Esophagus (tissue), 2 donors: Measurements from ENCODE around the gene KCNJ10. TPM values are rescaled to one million over a fixed set of nuclear protein-coding genes. Genes with fewer than 3 reads are reported as not detected.

Source experiments
- H3K27ac ChIP-seq, 2 donors: one replicate each; pipeline ENCODE4 v1.5.1; 2013; ENCODE audit warnings: low read depth in 2 of 2, mild to moderate bottlenecking in 2 of 2, inconsistent platforms in 1 of 2, low read length in 1 of 2, moderate library complexity in 1 of 2
- H3K27me3 ChIP-seq, 2 donors: one replicate each; pipeline ENCODE4 v1.6.1; 2013; ENCODE audit warnings: low read length in 2 of 2, control low read depth in 1 of 2, mild to moderate bottlenecking in 1 of 2; ENCODE audit not compliant: insufficient read depth in 2 of 2, control insufficient read depth in 1 of 2
- H3K36me3 ChIP-seq, 2 donors: one replicate each; pipeline ENCODE4 v1.6.1; 2013; ENCODE audit warnings: low read length in 1 of 2; ENCODE audit not compliant: control insufficient read depth in 2 of 2, insufficient read depth in 2 of 2
- H3K4me1 ChIP-seq, 2 donors: one replicate each; pipeline ENCODE4 v1.6.1; 2013; ENCODE audit warnings: low read length in 1 of 2; ENCODE audit not compliant: control insufficient read depth in 2 of 2, insufficient read depth in 2 of 2
- H3K4me3 ChIP-seq, 2 donors: one replicate each; pipeline ENCODE4 v1.5.1; 2013; ENCODE audit warnings: low read length in 2 of 2, mild to moderate bottlenecking in 2 of 2, low read depth in 1 of 2, moderate library complexity in 1 of 2
- H3K9me3 ChIP-seq, 2 donors: one replicate each; pipeline ENCODE4 v1.6.1; 2013; ENCODE audit warnings: mild to moderate bottlenecking in 2 of 2, low read depth in 1 of 2, low read length in 1 of 2, moderate library complexity in 1 of 2; ENCODE audit not compliant: control insufficient read depth in 2 of 2, insufficient read depth in 1 of 2
- WGBS, 2 donors: extraction: QIAGEN DNeasy Blood & Tissue Kit; methylation state at CpG; one replicate each; pipeline ENCODE4 v1.1.7; 2013; 5-methylcytosine and 5-hydroxymethylcytosine counted together
- polyA plus RNA-seq, 2 donors: library from polyadenylated mRNA; stranded (reverse); fragments of 200-250 nt; gene quantifications; one replicate each; pipeline ENCODE4 v1.2.3, GENCODE V29; 2013
- donor health status: healthy with polysubstance abuse.
- donor health status: Bipolar disorder and iron deficiency.

The KCNJ10 gene
- polyA plus RNA-seq, 2 donors = not detected

GRCh38 chr1:160017592-160017991 is 52.4 kb downstream of the KCNJ10 start:
- H3K4me3 ChIP-seq = no peak overlapping the region
- H3K36me3 ChIP-seq = no peaks in the 10 kb centered on the region
- H3K27me3 ChIP-seq = no peaks in the 10 kb centered on the region
- H3K9me3 ChIP-seq = no peaks in the 10 kb centered on the region
- H3K4me1 ChIP-seq = peaks cover 0 to 2% of the 10 kb centered on the region in 2 donors
- WGBS, 2 donors = 79 to 82% methylated on average over 1 of the region's 1 CpG
- no peak overlapping the region for H3K27ac ChIP-seq

- Histone ChIP-seq H3K36me3 (no peaks in the 10 kb centered on the region), H3K27ac (no peak overlapping the region), H3K27me3 (no peaks in the 10 kb centered on the region), H3K4me1 (no peaks in the 10 kb centered on the region), H3K4me3 (no peak overlapping the region), H3K9me3 (no peaks in the 10 kb centered on the region)
- 65 to 72% methylated on average over 3 of the region's 3 CpGs for whole genome bisulfite sequencing, 2 donors
These were observed 58.2 kb downstream of the KCNJ10 start for GRCh38 chr1:160011781-160012180.

GRCh38 chr1:160009801-160010200 is 60.2 kb downstream of the KCNJ10 start:
- no peaks in the 10 kb centered on the region for H3K36me3 ChIP-seq
- no peaks in the 10 kb centered on the region for H3K27me3 ChIP-seq
- H3K27ac ChIP-seq = no peak overlapping the region
- WGBS, 2 donors = 30 to 39% methylated on average over 2 of the region's 2 CpGs
- H3K4me3 ChIP-seq = no peak overlapping the region
- H3K9me3 ChIP-seq = no peaks in the 10 kb centered on the region
- no peaks in the 10 kb centered on the region for H3K4me1 ChIP-seq

GRCh38 chr1:160009081-160009480 is 60.9 kb downstream of the KCNJ10 start:
- no peak overlapping the region for H3K27ac ChIP-seq
- no peaks in the 10 kb centered on the region for H3K27me3 ChIP-seq
- WGBS, 2 donors = 58 to 77% methylated on average over 2 of the region's 2 CpGs
- no peaks in the 10 kb centered on the region for H3K9me3 ChIP-seq
- no peak overlapping the region for H3K4me3 ChIP-seq
- H3K36me3 ChIP-seq = no peaks in the 10 kb centered on the region
- peaks cover 0 to 3% of the 10 kb centered on the region in 2 donors for H3K4me1 ChIP-seq

- 78% methylated on average over 3 of the region's 3 CpGs for WGBS, 2 donors
- Histone ChIP-seq H3K4me1 (peaks cover 0 to 6% of the 10 kb centered on the region in 2 donors), H3K36me3 (no peaks in the 10 kb centered on the region), H3K27ac (no peak overlapping the region), H3K27me3 (no peaks in the 10 kb centered on the region), H3K9me3 (no peaks in the 10 kb centered on the region), H3K4me3 (no peak overlapping the region)
These were observed 62.3 kb downstream of the KCNJ10 start for GRCh38 chr1:160007577-160008200.

GRCh38 chr1:160006312-160006940 is 63.5 kb downstream of the KCNJ10 start:
- no peak overlapping the region for H3K27ac ChIP-seq
- H3K4me1 ChIP-seq = peaks cover 0 to 6% of the 10 kb centered on the region in 2 donors
- 24 to 25% methylated on average over 5 of the region's 5 CpGs for WGBS, 2 donors

GRCh38 chr1:160005070-160005469 is 64.9 kb downstream of the KCNJ10 start:
- WGBS, 2 donors = 73% methylated on average over 4 of the region's 4 CpGs
- H3K9me3 ChIP-seq = no peaks in the 10 kb centered on the region
- no peaks in the 10 kb centered on the region for H3K27me3 ChIP-seq
- H3K4me3 ChIP-seq = no peak overlapping the region
- peaks cover 0 to 6% of the 10 kb centered on the region in 2 donors for H3K4me1 ChIP-seq
- no peaks in the 10 kb centered on the region for H3K36me3 ChIP-seq
- no peak overlapping the region for H3K27ac ChIP-seq

More at GRCh38 chr1:160006312-160006940, 63.5 kb downstream of the KCNJ10 start:
- Histone ChIP-seq H3K9me3 (no peaks in the 10 kb centered on the region), H3K36me3 (no peaks in the 10 kb centered on the region), H3K4me3 (no peak overlapping the region), H3K27me3 (no peaks in the 10 kb centered on the region)

- WGBS, 2 donors = 75 to 88% methylated on average over 2 of the region's 2 CpGs
- no peaks in the 10 kb centered on the region for H3K27me3 ChIP-seq
- H3K27ac ChIP-seq = no peak overlapping the region
- no peaks in the 10 kb centered on the region for H3K9me3 ChIP-seq
- no peaks in the 10 kb centered on the region for H3K36me3 ChIP-seq
- H3K4me3 ChIP-seq = no peak overlapping the region
- H3K4me1 ChIP-seq = peaks cover 0 to 6% of the 10 kb centered on the region in 2 donors
These were observed 65.5 kb downstream of the KCNJ10 start for GRCh38 chr1:160004425-160004824.

- H3K36me3 ChIP-seq = no peaks in the 10 kb centered on the region
- no peak overlapping the region for H3K4me3 ChIP-seq
- 67 to 88% methylated on average over 1 of the region's 1 CpG for WGBS, 2 donors
- H3K9me3 ChIP-seq = no peaks in the 10 kb centered on the region
- H3K4me1 ChIP-seq = peaks cover 0 to 6% of the 10 kb centered on the region in 2 donors
- no peak overlapping the region for H3K27ac ChIP-seq
- H3K27me3 ChIP-seq = no peaks in the 10 kb centered on the region
These were observed 66.0 kb downstream of the KCNJ10 start for GRCh38 chr1:160004001-160004400.

GRCh38 chr1:160001440-160001839 is 68.5 kb downstream of the KCNJ10 start:
- WGBS, 2 donors = 71 to 80% methylated on average over 2 of the region's 2 CpGs
- Histone ChIP-seq H3K36me3 (no peaks in the 10 kb centered on the region), H3K4me3 (no peak overlapping the region), H3K27ac (no peak overlapping the region), H3K27me3 (no peaks in the 10 kb centered on the region), H3K9me3 (no peaks in the 10 kb centered on the region), H3K4me1 (peaks cover 0 to 6% of the 10 kb centered on the region in 2 donors)
